ENCODE measurements around the gene MSMO1.

DNA sequence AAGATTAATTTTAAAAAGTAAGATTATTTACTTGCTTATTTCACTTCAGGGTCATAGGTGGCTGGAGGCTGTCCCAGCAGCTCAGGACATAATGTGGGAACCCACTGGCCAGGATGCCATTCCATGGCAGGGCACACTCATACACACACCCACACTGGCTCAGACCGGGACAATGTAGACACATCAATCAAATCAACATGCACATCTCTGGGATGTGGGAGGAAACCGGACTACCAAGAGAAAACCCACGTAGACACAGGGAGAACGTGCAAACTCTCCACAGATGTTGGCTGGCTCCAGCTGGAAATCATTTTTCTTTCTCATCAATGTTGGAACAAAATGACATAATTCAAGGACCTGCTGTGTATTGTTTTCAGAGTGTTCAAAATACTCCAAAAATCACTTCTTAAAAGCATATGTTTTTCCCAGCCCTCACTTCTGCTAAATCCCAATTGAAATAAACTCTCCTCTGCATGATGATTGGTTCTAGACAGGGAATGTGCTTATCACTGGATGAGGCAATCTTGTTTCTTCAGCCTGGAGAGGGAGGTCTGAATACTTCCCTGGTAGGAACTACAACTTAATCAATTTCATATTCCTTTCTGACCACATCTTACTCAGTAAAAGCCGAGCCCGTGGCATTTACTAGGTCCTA lies 32.7 kb downstream of the MSMO1 start:
- TF ChIP-seq POLR2A (IDR thresholded peaks at IDR 0.05) (no peak), CTCF (IDR thresholded peaks at IDR 0.05) (no peak)
